Measurements from ENCODE around the gene MEF2A.

MEF2A gene

GRCh38 chr15:99717161-99718009 is 151.6 kb downstream of the MEF2A start:
- ChIA-PET POLR2A (no interaction called here), CTCF (interaction anchor here (0.6 to 6.2 kb wide), 5 partner anchors 10 to 445 kb away, joined by 3 to 47 read pairs (median 9); no protein-coding TSS in a partner anchor)
- DNase-seq (ENCODE audit: low read depth, low spot score): no peak

GRCh38 chr15:99718421-99718820 is 152.6 kb downstream of the MEF2A start:
- CTCF ChIA-PET: interaction anchor here (1.1 to 3.8 kb wide), 5 partner anchors 10 to 446 kb away, joined by 3 to 19 read pairs (median 8); no protein-coding TSS in a partner anchor
- H3K4me3 ChIP-seq (ENCODE audit: low read depth, low read length): no peak overlapping the region
- POLR2A ChIA-PET: no interaction called here

More at GRCh38 chr15:99717161-99718009, 151.6 kb downstream of the MEF2A start:
- no peak for TF ChIP-seq CTCF (IDR thresholded peaks at IDR 0.05; ENCODE audit: insufficient read depth, low read length, missing control alignments)
- H3K4me3 ChIP-seq (ENCODE audit: low read depth, low read length): no peak overlapping the region

GRCh38 chr15:99719096-99719541 is 153.3 kb downstream of the MEF2A start:
- H3K4me3 ChIP-seq (ENCODE audit: low read depth, low read length): no peak overlapping the region
- CTCF ChIA-PET: interaction anchor here (0.6 to 2.0 kb wide), 5 partner anchors 10 to 406 kb away, joined by 3 to 18 read pairs (median 5); no protein-coding TSS in a partner anchor
- TF ChIP-seq CTCF (IDR thresholded peaks at IDR 0.05; ENCODE audit: insufficient read depth, low read length, missing control alignments): no peak
- POLR2A ChIA-PET: no interaction called here
- DNase-seq (ENCODE audit: low read depth, low spot score): no peak

More at GRCh38 chr15:99718421-99718820, 152.6 kb downstream of the MEF2A start:
- DNase-seq (ENCODE audit: low read depth, low spot score): no peak
- TF ChIP-seq CTCF (IDR thresholded peaks at IDR 0.05; ENCODE audit: insufficient read depth, low read length, missing control alignments): no peak

GRCh38 chr15:99720533-99720932 is 154.7 kb downstream of the MEF2A start:
- POLR2A ChIA-PET: no interaction called here
- TF ChIP-seq CTCF (IDR thresholded peaks at IDR 0.05; ENCODE audit: insufficient read depth, low read length, missing control alignments): no peak
- no peak for DNase-seq (ENCODE audit: low read depth, low spot score)
- no peak overlapping the region for H3K4me3 ChIP-seq (ENCODE audit: low read depth, low read length)
- CTCF ChIA-PET: no interaction called here

- CTCF ChIA-PET: no interaction called here
- no peak for DNase-seq (ENCODE audit: low read depth, low spot score)
- POLR2A ChIA-PET: no interaction called here
- TF ChIP-seq CTCF (IDR thresholded peaks at IDR 0.05; ENCODE audit: insufficient read depth, low read length, missing control alignments): no peak
- H3K4me3 ChIP-seq (ENCODE audit: low read depth, low read length): no peak overlapping the region
Observed at GRCh38 chr15:99721104-99721778, 155.5 kb downstream of the MEF2A start.

- TF ChIP-seq CTCF (IDR thresholded peaks at IDR 0.05; ENCODE audit: insufficient read depth, low read length, missing control alignments): no peak
- H3K4me3 ChIP-seq (ENCODE audit: low read depth, low read length): no peak overlapping the region
- ChIA-PET POLR2A (no interaction called here), CTCF (no interaction called here)
- no peak for DNase-seq (ENCODE audit: low read depth, low spot score)
Observed at GRCh38 chr15:99721896-99722295, 156.1 kb downstream of the MEF2A start.
